H9 (cell line): ENCODE data around the gene EEF2KMT. TPM values are rescaled to one million over a fixed set of nuclear protein-coding genes. Genes with fewer than 3 reads are reported as not detected.
"Not testable (repeated sequence)": the region's sequence is repeated elsewhere in the genome, so short reads cannot be mapped to it uniquely, and the experiment has no call there.

Experiments used
- DNase-seq: peaks from one replicate; pipeline ENCODE4 v3.0.0-alpha.2; 2017
- H2AFZ ChIP-seq: one replicate; pipeline ENCODE4 v1.6.1; 2013; ENCODE audit warnings: mild to moderate bottlenecking, low read length, control low read depth, moderate library complexity
- H2AK5ac ChIP-seq: 2 replicates; pipeline ENCODE4 v1.6.1; 2013; ENCODE audit warnings: low read length, control low read depth, mixed read lengths; ENCODE audit not compliant: insufficient read length
- H2BK120ac ChIP-seq: one replicate; pipeline ENCODE4 v1.6.1; 2013; ENCODE audit warnings: low read depth, mild to moderate bottlenecking, low read length, control low read depth, inconsistent platforms; ENCODE audit not compliant: poor library complexity, severe bottlenecking
- H2BK12ac ChIP-seq: 2 replicates; pipeline ENCODE4 v1.6.1; 2013; ENCODE audit warnings: low read length, control low read depth, mixed read lengths, low read depth; ENCODE audit not compliant: insufficient read length
- H2BK15ac ChIP-seq: 2 replicates; pipeline ENCODE4 v1.6.1; 2013; ENCODE audit warnings: low read depth, low read length, control low read depth
- H2BK20ac ChIP-seq: one replicate; pipeline ENCODE4 v1.6.1; 2013; ENCODE audit warnings: low read depth, mild to moderate bottlenecking, low read length, control low read depth, inconsistent platforms; ENCODE audit not compliant: poor library complexity, severe bottlenecking
- H2BK5ac ChIP-seq: 2 replicates; pipeline ENCODE4 v1.6.1; 2013; ENCODE audit warnings: low read length, control low read depth, mixed read lengths; ENCODE audit not compliant: insufficient read length
- H3K14ac ChIP-seq: 2 replicates; pipeline ENCODE4 v1.6.1; 2013; ENCODE audit warnings: low read length, control low read depth; ENCODE audit not compliant: insufficient read depth
- H3K18ac ChIP-seq: 2 replicates; pipeline ENCODE4 v1.6.1; 2013; ENCODE audit warnings: low read depth, mild to moderate bottlenecking, mixed read lengths, low read length, control low read depth; ENCODE audit not compliant: insufficient read length
- H3K23ac ChIP-seq: 2 replicates; pipeline ENCODE4 v1.6.1; 2013; ENCODE audit warnings: low read length, control low read depth, mixed read lengths, low read depth; ENCODE audit not compliant: insufficient read length
- H3K23me2 ChIP-seq: 2 replicates; pipeline ENCODE4 v1.6.1; 2013; ENCODE audit warnings: low read depth, mild to moderate bottlenecking, mixed read lengths, low read length, control low read depth; ENCODE audit not compliant: insufficient read length, poor library complexity, severe bottlenecking
- H3K27ac ChIP-seq: 2 replicates; pipeline ENCODE4 v1.5.1; 2013; ENCODE audit warnings: low read length, control low read depth, mixed read lengths, low read depth; ENCODE audit not compliant: insufficient read length
- H3K27me3 ChIP-seq: 2 replicates; pipeline ENCODE4 v1.6.1; 2013; ENCODE audit warnings: low read length, control low read depth, inconsistent platforms; ENCODE audit not compliant: insufficient read depth
- H3K4ac ChIP-seq: 2 replicates; pipeline ENCODE4 v1.6.1; 2013; ENCODE audit warnings: low read depth, mild to moderate bottlenecking, control low read depth, inconsistent platforms, low read length, moderate library complexity
- H3K4me1 ChIP-seq: 2 replicates; pipeline ENCODE4 v1.6.1; 2013; ENCODE audit warnings: low read length, control low read depth, inconsistent platforms; ENCODE audit not compliant: insufficient read depth
- H3K4me2 ChIP-seq: 2 replicates; pipeline ENCODE4 v1.6.1; 2013; ENCODE audit warnings: low read length, control low read depth, mixed read lengths; ENCODE audit not compliant: insufficient read length, insufficient read depth
- H3K56ac ChIP-seq: 2 replicates; pipeline ENCODE4 v1.6.1; 2013; ENCODE audit warnings: low read depth, mild to moderate bottlenecking, mixed read lengths, low read length, control low read depth; ENCODE audit not compliant: insufficient read length
- H3K79me1 ChIP-seq: 2 replicates; pipeline ENCODE4 v1.6.1; 2013; ENCODE audit warnings: low read depth, mild to moderate bottlenecking, moderate library complexity, low read length, control low read depth, inconsistent platforms; ENCODE audit not compliant: insufficient read depth, poor library complexity, severe bottlenecking
- H3K79me2 ChIP-seq: 2 replicates; pipeline ENCODE4 v1.6.1; 2013; ENCODE audit warnings: low read length, control low read depth, inconsistent platforms; ENCODE audit not compliant: insufficient read depth
- H3K9ac ChIP-seq: 2 replicates; pipeline ENCODE4 v1.6.1; 2013; ENCODE audit warnings: low read length, control low read depth, mixed read lengths; ENCODE audit not compliant: insufficient read length; ENCODE audit errors: extremely low read depth
- H3K9me3 ChIP-seq: one replicate; pipeline ENCODE4 v1.6.1; 2013; ENCODE audit warnings: low read depth, low read length, inconsistent platforms; ENCODE audit not compliant: control insufficient read depth
- H3T11ph ChIP-seq: one replicate; pipeline ENCODE4 v1.6.1; 2013; ENCODE audit warnings: mild to moderate bottlenecking, low read length, control low read depth, inconsistent platforms
- H4K20me1 ChIP-seq: one replicate; pipeline ENCODE4 v1.6.1; 2013; ENCODE audit not compliant: control insufficient read depth, insufficient read length, insufficient read depth
- H4K5ac ChIP-seq: 2 replicates; pipeline ENCODE4 v1.6.1; 2013; ENCODE audit warnings: low read depth, mild to moderate bottlenecking, mixed read lengths, low read length, control low read depth; ENCODE audit not compliant: insufficient read length
- H4K8ac ChIP-seq: replicated peaks from 2 replicates; pipeline ENCODE4 v1.6.1; 2013; ENCODE audit warnings: low read length, control low read depth, mixed read lengths, low read depth; ENCODE audit not compliant: insufficient read length
- H4K91ac ChIP-seq: 2 replicates; pipeline ENCODE4 v1.6.1; 2013; ENCODE audit warnings: low read depth, mild to moderate bottlenecking, moderate library complexity, mixed read lengths, low read length, control low read depth; ENCODE audit not compliant: insufficient read length
- H3K27ac Mint-ChIP-seq, 3 experiments: 2 replicates in 2 of 3; 3 replicates in 1 of 3; pipeline ENCODE4 v1.8.0; 2020 to 2021; ENCODE audit warnings: mixed read lengths in 3 of 3, mild to moderate bottlenecking in 1 of 3, moderate library complexity in 1 of 3
- H3K27me3 Mint-ChIP-seq: 2 replicates; pipeline ENCODE4 v1.8.0; 2021; ENCODE audit warnings: low read depth, mild to moderate bottlenecking, moderate library complexity, mixed read lengths
- H3K36me3 Mint-ChIP-seq, 3 experiments: 2 replicates in 2 of 3; 3 replicates in 1 of 3; pipeline ENCODE4 v1.8.0; 2020 to 2021; ENCODE audit warnings: low read depth in 3 of 3, mixed read lengths in 3 of 3; ENCODE audit not compliant: insufficient read depth in 1 of 3
- H3K4me1 Mint-ChIP-seq, 2 experiments: 2 replicates each; pipeline ENCODE4 v1.8.0; 2020; ENCODE audit warnings: mixed read lengths in 2 of 2
- H3K4me3 Mint-ChIP-seq, 2 experiments: 2 replicates in 1 of 2; 3 replicates in 1 of 2; pipeline ENCODE4 v1.8.0; 2020 to 2021; ENCODE audit warnings: mild to moderate bottlenecking in 2 of 2, mixed read lengths in 2 of 2, moderate library complexity in 1 of 2
- H3K9me3 Mint-ChIP-seq, 2 experiments: 2 replicates in 1 of 2; 3 replicates in 1 of 2; pipeline ENCODE4 v1.8.0; 2020; ENCODE audit warnings: mild to moderate bottlenecking in 2 of 2, mixed read lengths in 2 of 2, moderate library complexity in 1 of 2
- WGBS: extraction: QIAGEN DNeasy Blood & Tissue Kit; methylation state at CpG from one replicate; pipeline ENCODE4 v1.1.7; 2013; ENCODE audit warnings: missing lambda C conversion rate, low lambda C conversion rate, mixed read lengths; ENCODE audit not compliant: insufficient read length; ENCODE audit errors: extremely low coverage; 5-methylcytosine and 5-hydroxymethylcytosine counted together
- total RNA-seq: library from RNA; stranded (reverse); gene quantifications from 2 replicates; pipeline ENCODE4 v1.2.1, GENCODE V29; 2021

EEF2KMT gene
- total RNA-seq, 1 experiment from 2014 or later = 16.4 TPM

- H2BK12ac ChIP-seq, H3K27me3 Mint-ChIP-seq, H2BK5ac ChIP-seq, H3K79me1 ChIP-seq, H4K8ac ChIP-seq, H2AK5ac ChIP-seq, H4K20me1 ChIP-seq, H3K14ac ChIP-seq, H4K5ac ChIP-seq, DNase-seq, H3K27me3 ChIP-seq, H3K4me1 ChIP-seq, H3K56ac ChIP-seq, H3K9ac ChIP-seq, H3K4me1 Mint-ChIP-seq, H2BK20ac ChIP-seq, H3K79me2 ChIP-seq, H3K4ac ChIP-seq, H3K23me2 ChIP-seq, H2AFZ ChIP-seq, H3K4me3 Mint-ChIP-seq, H4K91ac ChIP-seq, H2BK120ac ChIP-seq, H3T11ph ChIP-seq, H3K27ac ChIP-seq, H3K23ac ChIP-seq, H3K9me3 ChIP-seq, H3K9me3 Mint-ChIP-seq, H3K4me2 ChIP-seq, H3K18ac ChIP-seq, H3K27ac Mint-ChIP-seq, H2BK15ac ChIP-seq: not testable (repeated sequence)
- H3K36me3 Mint-ChIP-seq = peaks cover 37 to 66% (median 66%) of the 10 kb centered on the region in 3 experiments; a peak in 6 of 7 replicates
- no CpG with 5 or more reads among the region's 12 CpGs for WGBS
Observed at GRCh38 chr16:5080461-5080860, 17.1 kb downstream of the EEF2KMT start.
